CD4-positive, alpha-beta memory T cell (primary cell): ENCODE results near the gene OR4B1. TPM values are rescaled to one million over a fixed set of nuclear protein-coding genes. Genes with fewer than 3 reads are reported as not detected.
A peak's percentile ranks its signal among the peaks of the same experiment; 100 is the strongest.

Source experiments
- CTCF ChIA-PET: fragments of 350-600 bp; sonication (Branson Sonifier 250); formaldehyde crosslinking; loops from one replicate; lab custom pipeline; 2021; ENCODE audit warnings: inconsistent platforms; ENCODE audit not compliant: partially characterized antibody; lab: Charles Lee
- POLR2A ChIA-PET: fragments of 350-600 bp; sonication (Branson Sonifier 250); formaldehyde crosslinking; loops from one replicate; lab custom pipeline; 2021; ENCODE audit not compliant: partially characterized antibody; lab: Charles Lee
- DNase-seq, 5 donors: peaks; one replicate each; pipeline versions ENCODE4 v3.0.0 to v3.0.0-alpha.2; 2020 to 2022; ENCODE audit warnings: mixed read lengths in 1 of 5
- H3K27ac ChIP-seq: one replicate; pipeline ENCODE4 v1.7.0; 2013; ENCODE audit warnings: low read depth, low read length
- H3K27me3 ChIP-seq: 2 replicates; pipeline ENCODE4 v1.7.0; 2013; ENCODE audit warnings: mild to moderate bottlenecking, low read length, moderate library complexity; ENCODE audit not compliant: insufficient read depth
- H3K36me3 ChIP-seq: 2 replicates; pipeline ENCODE4 v1.7.0; 2013; ENCODE audit warnings: mild to moderate bottlenecking, low read length, moderate library complexity; ENCODE audit not compliant: insufficient read depth
- H3K4me1 ChIP-seq: 2 replicates; pipeline ENCODE4 v1.7.0; 2013; ENCODE audit warnings: mild to moderate bottlenecking, low read length, moderate library complexity; ENCODE audit not compliant: insufficient read depth
- H3K4me3 ChIP-seq, 2 donors: one replicate each; pipeline ENCODE4 v1.7.0; 2013; ENCODE audit warnings: low read length in 2 of 2, mild to moderate bottlenecking in 1 of 2
- H3K9me3 ChIP-seq, 2 donors: one replicate each; pipeline ENCODE4 v1.7.0; 2013; ENCODE audit warnings: low read length in 2 of 2, control low read depth in 1 of 2; ENCODE audit not compliant: control insufficient read depth in 1 of 2
- H3K27ac Mint-ChIP-seq, 7 donors: one replicate each; pipeline ENCODE4 v1.8.0; 2020 to 2021; ENCODE audit warnings: mixed read lengths in 7 of 7, mild to moderate bottlenecking in 6 of 7, inconsistent platforms in 3 of 7, moderate library complexity in 3 of 7
- H3K27me3 Mint-ChIP-seq, 2 donors: one replicate each; pipeline ENCODE4 v1.8.0; 2020 to 2021; ENCODE audit warnings: mixed read lengths in 2 of 2
- H3K36me3 Mint-ChIP-seq, 2 donors: one replicate each; pipeline ENCODE4 v1.8.0; 2020 to 2021; ENCODE audit warnings: mixed read lengths in 2 of 2, inconsistent platforms in 1 of 2, mild to moderate bottlenecking in 1 of 2
- H3K4me1 Mint-ChIP-seq, 4 donors: one replicate each; pipeline ENCODE4 v1.8.0; 2020 to 2021; ENCODE audit warnings: mixed read lengths in 4 of 4, mild to moderate bottlenecking in 1 of 4
- H3K4me3 Mint-ChIP-seq, 8 donors: one replicate each; pipeline ENCODE4 v1.8.0; 2020 to 2021; ENCODE audit warnings: mixed read lengths in 8 of 8, mild to moderate bottlenecking in 7 of 8, moderate library complexity in 6 of 8, inconsistent platforms in 3 of 8
- H3K9me3 Mint-ChIP-seq, 8 donors: one replicate each; pipeline ENCODE4 v1.8.0; 2020 to 2021; ENCODE audit warnings: mixed read lengths in 8 of 8, mild to moderate bottlenecking in 5 of 8, inconsistent platforms in 3 of 8, moderate library complexity in 1 of 8
- intact Hi-C: fragments of 100-400 bp; cut with micrococcal nuclease; formaldehyde crosslinking; loops from one replicate; pipeline ENCODE4 v1.15.1; 2023
- polyA plus RNA-seq, 2 donors: library from polyadenylated mRNA; unstranded; fragments of 300-500 nt; fragmentation: Illumina TruSeq; gene quantifications; one replicate each; pipeline ENCODE4 v1.2.3, GENCODE V29; 2021
- total RNA-seq, 2 experiments: library from RNA; stranded (reverse); gene quantifications; one replicate each; pipeline ENCODE4 v1.2.3, GENCODE V29; 2021

The OR4B1 gene
- total and polyA plus RNA-seq, 4 experiments from 2014 or later: not detected

GRCh38 chr11:48244804-48245203, 28.2 kb downstream of the OR4B1 start, which contains the start of gene OR4X2:
OR4X2 (plus strand) TSS chr11:48245104; CDS start chr11:48245104, 0 bp downstream.
- Histone ChIP-seq H3K27ac (no peak within 1 kb of the TSS), H3K4me3 (no peak within 1 kb of the TSS), H3K4me1 (no peaks in the 10 kb centered on the region), H3K9me3 (no peaks in the 10 kb centered on the region), H3K27me3 (no peaks in the 10 kb centered on the region), H3K36me3 (no peaks in the 10 kb centered on the region)
- Mint-ChIP-seq H3K27ac (no peak within 1 kb of the TSS), H3K27me3 (peaks cover 16 to 23% of the 10 kb centered on the region in 2 donors), H3K36me3 (no peaks in the 10 kb centered on the region), H3K4me1 (peaks cover 0 to 2% (median 0%) of the 10 kb centered on the region in 4 donors), H3K4me3 (no peak within 1 kb of the TSS), H3K9me3 (peaks cover 2 to 13% (median 12%) of the 10 kb centered on the region in 8 donors)
- ChIA-PET POLR2A (interaction anchor here (0.9 kb wide), 1 partner anchor 54 kb away, joined by 4 read pairs; no protein-coding TSS in a partner anchor), CTCF (no interaction called here)
- no peak for DNase-seq
- intact Hi-C loops: no loop called here

GRCh38 chr11:48248902-48249301, 32.3 kb downstream of the OR4B1 start:
- Histone ChIP-seq H3K36me3 (no peaks in the 10 kb centered on the region), H3K9me3 (no peaks in the 10 kb centered on the region), H3K4me3 (no peak overlapping the region), H3K27me3 (no peaks in the 10 kb centered on the region), H3K4me1 (no peaks in the 10 kb centered on the region), H3K27ac (no peak overlapping the region)
- no peaks in the 10 kb centered on the region for H3K36me3 Mint-ChIP-seq
- DNase-seq: no peak
- peaks cover 13 to 22% of the 10 kb centered on the region in 2 donors for H3K27me3 Mint-ChIP-seq
- POLR2A ChIA-PET: no interaction called here
- no peak overlapping the region for H3K4me3 Mint-ChIP-seq
- CTCF ChIA-PET: no interaction called here
- peaks cover 0 to 2% (median 0%) of the 10 kb centered on the region in 4 donors for H3K4me1 Mint-ChIP-seq
- intact Hi-C loops: no loop called here
- H3K9me3 Mint-ChIP-seq: peaks cover 4 to 26% (median 11%) of the 10 kb centered on the region in 8 donors
- H3K27ac Mint-ChIP-seq: no peak overlapping the region

GRCh38 chr11:48261600-48261999, 45.0 kb downstream of the OR4B1 start:
- Histone ChIP-seq H3K9me3 (no peaks in the 10 kb centered on the region), H3K4me1 (no peaks in the 10 kb centered on the region), H3K27ac (no peak overlapping the region), H3K36me3 (no peaks in the 10 kb centered on the region), H3K4me3 (no peak overlapping the region), H3K27me3 (no peaks in the 10 kb centered on the region)
- Mint-ChIP-seq H3K4me3 (no peak overlapping the region), H3K4me1 (peaks cover 4 to 7% (median 5%) of the 10 kb centered on the region in 4 donors), H3K9me3 (peaks cover 0 to 6% (median 4%) of the 10 kb centered on the region in 8 donors), H3K27ac (peak overlapping the region in 1 of 7 donors; percentile 10), H3K36me3 (no peaks in the 10 kb centered on the region), H3K27me3 (peaks cover under 1 to 3% of the 10 kb centered on the region in 2 donors)
- CTCF ChIA-PET: interaction anchor here (0.6 kb wide), 1 partner anchor 89 kb away, joined by 4 read pairs; no protein-coding TSS in a partner anchor
- intact Hi-C loops: no loop called here
- no peak for DNase-seq
- POLR2A ChIA-PET: no interaction called here

GRCh38 chr11:48263423-48263911, 46.9 kb downstream of the OR4B1 start, which contains the start of gene OR4X1:
OR4X1 (plus strand) TSS chr11:48263861; CDS start chr11:48263861, 0 bp downstream.
- peak within 1 kb of the TSS in 1 of 7 donors; percentile 70 for H3K27ac Mint-ChIP-seq
- Histone ChIP-seq H3K27ac (no peak within 1 kb of the TSS), H3K4me3 (no peak within 1 kb of the TSS), H3K9me3 (no peaks in the 10 kb centered on the region), H3K4me1 (no peaks in the 10 kb centered on the region), H3K36me3 (no peaks in the 10 kb centered on the region), H3K27me3 (no peaks in the 10 kb centered on the region)
- DNase-seq: no peak
- intact Hi-C loops: no loop called here
- H3K36me3 Mint-ChIP-seq: no peaks in the 10 kb centered on the region
- H3K4me3 Mint-ChIP-seq: no peak within 1 kb of the TSS
- ChIA-PET CTCF (no interaction called here), POLR2A (no interaction called here)
- H3K9me3 Mint-ChIP-seq: peaks cover 0 to 6% (median 4%) of the 10 kb centered on the region in 8 donors
- H3K27me3 Mint-ChIP-seq: no peaks in the 10 kb centered on the region
- H3K4me1 Mint-ChIP-seq: peaks cover 4 to 7% (median 5%) of the 10 kb centered on the region in 4 donors

Other genes with a start within 250 kb of the OR4B1 start
- 10 to 100 TPM; 57.8 to 57.9 TPM for gene PTPRJ, start 236.3 kb upstream of the OR4B1 start, total RNA-seq
- gene PTPRJ, start 236.3 kb upstream of the OR4B1 start, polyA plus RNA-seq: 10 to 100 TPM in 1 of 2 donors, 1 to 10 TPM in 1; 3.3 to 16.6 TPM
- not detected for gene OR4X2, start 28.3 kb downstream of the OR4B1 start, total RNA-seq
- not detected for gene OR4X2, start 28.3 kb downstream of the OR4B1 start, polyA plus RNA-seq
- gene OR4X1, start 47.1 kb downstream of the OR4B1 start, total RNA-seq: not detected
- gene OR4X1, start 47.1 kb downstream of the OR4B1 start, polyA plus RNA-seq: not detected
- gene OR4S1, start 89.4 kb downstream of the OR4B1 start, total RNA-seq: not detected
- not detected for gene OR4S1, start 89.4 kb downstream of the OR4B1 start, polyA plus RNA-seq
- not detected for gene OR4C3, start 108.1 kb downstream of the OR4B1 start, total RNA-seq
- not detected for gene OR4C3, start 108.1 kb downstream of the OR4B1 start, polyA plus RNA-seq
- gene OR4C5, start 149.7 kb downstream of the OR4B1 start, total RNA-seq: not detected
- not detected for gene OR4C5, start 149.7 kb downstream of the OR4B1 start, polyA plus RNA-seq